Gastrocnemius medialis (tissue), 4 donors: ENCODE results near the gene SYNGR1.

Experiments used
- CTCF ChIP-seq, 5 experiments: fragments of 450-650 bp in 3 of 5; fragments of 200-600 bp in 2 of 5; sonication (generic) in 2 of 5; IDR thresholded peaks in 4 of 5; conservative IDR thresholded peaks in 1 of 5; 1 replicate in 4 of 5; 2 replicates in 1 of 5; pipeline ENCODE4 v1.5.1; 2016 to 2019; ENCODE audit warnings: antibody characterized with exemption in 5 of 5, mild to moderate bottlenecking in 3 of 5, moderate library complexity in 3 of 5
- POLR2A ChIP-seq, 2 donors: fragments of 450-650 bp; IDR thresholded peaks; one replicate each; pipeline ENCODE4 v1.6.1; 2017; ENCODE audit warnings: antibody characterized with exemption in 2 of 2, mild to moderate bottlenecking in 2 of 2, moderate library complexity in 2 of 2

- TF ChIP-seq POLR2A (IDR thresholded peaks at IDR 0.05) (no peak), CTCF (IDR thresholded peaks at IDR 0.05 in 4 of 5, conservative IDR thresholded peaks at IDR 0.05 in 1 of 5) (no peak)
Observed at GRCh38 chr22:39301926-39302325, 47.9 kb upstream of the SYNGR1 start.
